ENCODE results near the gene SPTBN5. TPM values are rescaled to one million over a fixed set of nuclear protein-coding genes. Genes with fewer than 3 reads are reported as not detected.

SPTBN5 gene
- total and polyA plus RNA-seq, 10 of the 15 experiments (the other 5 are each of a cell fraction or from before 2014, with no cell fraction given), result under 0.01 to 0.18 (median 0.04) TPM; not detected in 4

DNA sequence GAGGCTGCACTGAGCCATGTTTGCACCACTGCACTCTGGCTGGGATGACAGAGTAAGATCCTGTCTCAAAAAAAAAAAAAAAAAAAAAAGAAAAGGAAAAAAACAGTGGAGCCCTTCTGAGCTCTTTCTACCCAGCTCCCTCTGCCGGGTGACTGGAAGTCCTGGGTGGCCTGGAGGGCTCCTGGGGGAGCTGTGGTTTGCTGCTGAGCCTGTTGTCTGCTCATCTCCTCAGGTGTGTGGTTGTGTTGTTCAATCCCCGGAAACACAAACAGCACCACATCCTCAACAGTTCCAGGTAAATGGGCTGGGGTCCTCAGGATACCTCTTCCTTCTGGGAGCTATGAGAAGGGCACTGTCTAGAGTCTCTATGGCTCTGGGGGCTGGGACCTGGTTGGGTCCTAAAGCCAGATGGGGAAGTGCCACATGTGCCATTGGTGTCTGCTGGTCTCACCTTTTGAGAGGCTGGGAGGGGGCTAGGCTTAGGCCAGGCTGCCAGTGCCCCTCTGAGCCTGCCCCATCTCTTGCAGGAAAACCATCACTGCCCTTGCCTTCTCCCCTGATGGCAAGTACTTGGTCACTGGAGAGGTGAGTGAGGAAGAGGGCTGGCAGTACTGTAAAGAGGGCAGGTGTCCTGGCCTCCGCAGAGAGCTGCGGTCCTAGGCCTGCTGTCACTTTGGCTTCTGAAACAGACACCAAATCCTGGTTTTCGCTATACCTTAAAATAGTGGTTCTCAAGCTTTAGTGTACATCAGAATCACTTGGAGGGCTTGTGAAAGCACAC, 83.0 kb downstream of the SPTBN5 start:
- Histone ChIP-seq H3K4me3 (no peak overlapping the region), H3K9ac (ENCODE audit: control insufficient read depth, insufficient read depth, low read length) (no peak overlapping the region), H3K27ac (ENCODE audit: control insufficient read depth, insufficient read depth) (no peak overlapping the region), H3K36me3 (ENCODE audit: control insufficient read depth in 2 of 2, insufficient read depth in 2 of 2, low read length in 1 of 2) (peaks cover 0 to 11% of the 10 kb centered on the region in 2 experiments; a peak in 3 of 4 replicates), H4K20me1 (ENCODE audit: control insufficient read depth, insufficient read depth) (no peaks in the 10 kb centered on the region), H3K79me2 (ENCODE audit: control insufficient read depth, insufficient read depth, low read length) (no peaks in the 10 kb centered on the region), H3K4me1 (ENCODE audit: control insufficient read depth, insufficient read depth, low read length) (no peaks in the 10 kb centered on the region), H2AFZ (ENCODE audit: control insufficient read depth, low read depth, low read length) (no peak overlapping the region), H3K4me2 (ENCODE audit: control insufficient read depth, insufficient read depth) (no peak overlapping the region), H3K9me3 (replicated peaks; ENCODE audit: control insufficient read depth, insufficient read depth, low read length) (no peaks in the 10 kb centered on the region), H3K27me3 (replicated peaks in 1 of 2; ENCODE audit: control insufficient read depth in 2 of 2, insufficient read depth in 2 of 2, low read length in 1 of 2) (no peaks in the 10 kb centered on the region)
- intact Hi-C loops (cut with micrococcal nuclease; ENCODE audit: unreplicated experiment), result loop anchor here (1.0 to 10.0 kb wide), 4 partner anchors 39 to 344 kb away; no protein-coding TSS in a partner anchor
- in situ Hi-C loops (cut with MboI), result loop anchor here (5.0 kb wide), 1 partner anchor 39 kb away; the partner anchor contains the start of gene MAPKBP1
- RAD21 ChIA-PET (ENCODE audit: unreplicated experiment), result interaction anchor here (0.7 to 12.6 kb wide), 17 partner anchors 10 to 348 kb away, joined by 3 to 305 read pairs (median 4); partner anchors contain the start of genes MAPKBP1 and MGA
- FAIRE-seq, result no peak
- POLR2A ChIA-PET, result interaction anchor here (0.6 to 2.6 kb wide), 5 partner anchors 14 to 689 kb away, joined by 3 to 28 read pairs (median 4); partner anchors contain the start of gene MAPKBP1
- TF ChIP-seq, protein P1, sequence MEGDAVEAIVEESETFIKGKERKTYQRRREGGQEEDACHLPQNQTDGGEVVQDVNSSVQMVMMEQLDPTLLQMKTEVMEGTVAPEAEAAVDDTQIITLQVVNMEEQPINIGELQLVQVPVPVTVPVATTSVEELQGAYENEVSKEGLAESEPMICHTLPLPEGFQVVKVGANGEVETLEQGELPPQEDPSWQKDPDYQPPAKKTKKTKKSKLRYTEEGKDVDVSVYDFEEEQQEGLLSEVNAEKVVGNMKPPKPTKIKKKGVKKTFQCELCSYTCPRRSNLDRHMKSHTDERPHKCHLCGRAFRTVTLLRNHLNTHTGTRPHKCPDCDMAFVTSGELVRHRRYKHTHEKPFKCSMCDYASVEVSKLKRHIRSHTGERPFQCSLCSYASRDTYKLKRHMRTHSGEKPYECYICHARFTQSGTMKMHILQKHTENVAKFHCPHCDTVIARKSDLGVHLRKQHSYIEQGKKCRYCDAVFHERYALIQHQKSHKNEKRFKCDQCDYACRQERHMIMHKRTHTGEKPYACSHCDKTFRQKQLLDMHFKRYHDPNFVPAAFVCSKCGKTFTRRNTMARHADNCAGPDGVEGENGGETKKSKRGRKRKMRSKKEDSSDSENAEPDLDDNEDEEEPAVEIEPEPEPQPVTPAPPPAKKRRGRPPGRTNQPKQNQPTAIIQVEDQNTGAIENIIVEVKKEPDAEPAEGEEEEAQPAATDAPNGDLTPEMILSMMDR (IDR thresholded peaks at IDR 0.05 in 2 of 3, conservative IDR thresholded peaks at IDR 0.05 in 1 of 3; ENCODE audit: control insufficient read depth in 2 of 3, extremely low read depth in 1 of 3, insufficient read depth in 1 of 3, low read depth in 3 of 3, low read length in 3 of 3), result peak in 2 of 3 experiments; percentile 5 to 13; a peak in 1 of 6 replicates
- TF ChIP-seq, protein P2, sequence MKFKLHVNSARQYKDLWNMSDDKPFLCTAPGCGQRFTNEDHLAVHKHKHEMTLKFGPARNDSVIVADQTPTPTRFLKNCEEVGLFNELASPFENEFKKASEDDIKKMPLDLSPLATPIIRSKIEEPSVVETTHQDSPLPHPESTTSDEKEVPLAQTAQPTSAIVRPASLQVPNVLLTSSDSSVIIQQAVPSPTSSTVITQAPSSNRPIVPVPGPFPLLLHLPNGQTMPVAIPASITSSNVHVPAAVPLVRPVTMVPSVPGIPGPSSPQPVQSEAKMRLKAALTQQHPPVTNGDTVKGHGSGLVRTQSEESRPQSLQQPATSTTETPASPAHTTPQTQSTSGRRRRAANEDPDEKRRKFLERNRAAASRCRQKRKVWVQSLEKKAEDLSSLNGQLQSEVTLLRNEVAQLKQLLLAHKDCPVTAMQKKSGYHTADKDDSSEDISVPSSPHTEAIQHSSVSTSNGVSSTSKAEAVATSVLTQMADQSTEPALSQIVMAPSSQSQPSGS (IDR thresholded peaks at IDR 0.05; ENCODE audit: low read length), result no peak
- no peak for DNase-seq (ENCODE audit: low read depth, low spot score)
- SMC1A ChIA-PET (ENCODE audit: uncharacterized antibody, unreplicated experiment), result interaction anchor here (0.6 to 8.3 kb wide), 17 partner anchors 11 to 345 kb away, joined by 3 to 268 read pairs (median 5); partner anchors contain the start of genes MAPKBP1 and MGA
- ATAC-seq, result peak; percentile 35
- WGBS (ENCODE audit: insufficient coverage, insufficient replicate concordance, low lambda C conversion rate, missing lambda C conversion rate), result 73% methylated on average over 5 of the region's 5 CpGs
- no TSS peak for BruUV-seq (replicated peaks)
- CTCF ChIA-PET, result interaction anchor here (0.6 to 6.3 kb wide), 33 partner anchors 9 to 345 kb away, joined by 3 to 365 read pairs (median 4); partner anchors contain the start of genes MAPKBP1 and MGA

Measured in GM12878 (cell line).